Liver (tissue), 3 donors: ENCODE results near the gene ST3GAL2.

Source experiments
- CTCF ChIP-seq: fragments of 150-350 bp; IDR thresholded peaks from 2 replicates; pipeline ENCODE4 v1.5.1; 2017; ENCODE audit warnings: improper control_type of control experiment, low read depth, low read length; ENCODE audit not compliant: missing input control
- FOXA2 ChIP-seq: IDR thresholded peaks from 2 replicates; pipeline ENCODE4 v1.6.1; 2016; ENCODE audit warnings: antibody characterized with exemption
- RAD21 ChIP-seq, 2 donors: IDR thresholded peaks; 2 replicates each; pipeline ENCODE4 v1.6.1; 2016; ENCODE audit warnings: antibody characterized with exemption in 2 of 2, mild to moderate bottlenecking in 2 of 2
- TF ChIP-seq, protein P1 (sequence below): IDR thresholded peaks from 2 replicates; pipeline ENCODE4 v1.6.1; 2016; ENCODE audit warnings: antibody characterized with exemption, mild to moderate bottlenecking
- TF ChIP-seq, protein P2 (sequence below): IDR thresholded peaks from 2 replicates; pipeline ENCODE4 v1.6.1; 2016; ENCODE audit warnings: antibody characterized with exemption
- donor health status: healthy.
- donor health status: healthy.

DNA sequence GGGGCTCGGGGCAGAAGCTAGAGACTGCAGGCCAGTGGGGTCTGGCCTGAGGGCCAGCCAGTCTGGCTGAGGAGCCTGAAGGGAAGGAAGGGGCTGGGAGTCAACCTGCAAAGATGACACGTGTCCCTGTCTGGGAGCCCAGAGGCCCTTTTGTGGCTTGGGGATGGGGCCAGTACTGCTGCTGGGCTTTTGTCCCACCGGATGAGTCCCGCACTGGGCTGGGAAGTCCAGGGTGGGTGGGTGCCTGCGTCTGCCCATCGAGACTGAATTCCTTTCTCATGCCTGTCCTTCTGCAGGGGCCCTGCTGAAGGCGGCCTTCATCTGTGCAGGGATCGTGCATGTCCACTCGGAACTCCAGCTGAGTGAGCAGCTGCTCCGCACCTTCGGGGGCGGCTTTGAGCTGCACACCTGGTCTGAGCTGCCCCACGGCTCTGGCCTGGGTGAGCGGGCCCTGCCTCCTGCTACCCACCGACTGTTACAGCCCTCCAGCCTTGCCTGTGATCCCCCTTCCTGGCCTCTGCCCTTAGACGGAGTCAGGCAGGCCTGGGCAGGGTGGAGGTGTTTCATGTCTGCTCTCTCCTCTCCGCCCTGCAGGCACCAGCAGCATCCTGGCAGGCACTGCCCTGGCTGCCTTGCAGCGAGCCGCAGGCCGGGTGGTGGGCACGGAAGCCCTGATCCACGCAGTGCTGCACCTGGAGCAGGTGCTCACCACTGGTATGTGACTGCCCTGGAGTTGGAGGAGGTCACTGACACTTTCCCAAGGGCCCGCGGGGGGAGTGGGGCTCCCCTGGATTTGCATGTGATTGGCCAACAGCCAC is 36.4 kb upstream of the ST3GAL2 start:
- TF ChIP-seq CTCF (no peak), RAD21 (IDR thresholded peaks at IDR 0.05) (no peak), FOXA2 (no peak)
- TF ChIP-seq, protein P1, sequence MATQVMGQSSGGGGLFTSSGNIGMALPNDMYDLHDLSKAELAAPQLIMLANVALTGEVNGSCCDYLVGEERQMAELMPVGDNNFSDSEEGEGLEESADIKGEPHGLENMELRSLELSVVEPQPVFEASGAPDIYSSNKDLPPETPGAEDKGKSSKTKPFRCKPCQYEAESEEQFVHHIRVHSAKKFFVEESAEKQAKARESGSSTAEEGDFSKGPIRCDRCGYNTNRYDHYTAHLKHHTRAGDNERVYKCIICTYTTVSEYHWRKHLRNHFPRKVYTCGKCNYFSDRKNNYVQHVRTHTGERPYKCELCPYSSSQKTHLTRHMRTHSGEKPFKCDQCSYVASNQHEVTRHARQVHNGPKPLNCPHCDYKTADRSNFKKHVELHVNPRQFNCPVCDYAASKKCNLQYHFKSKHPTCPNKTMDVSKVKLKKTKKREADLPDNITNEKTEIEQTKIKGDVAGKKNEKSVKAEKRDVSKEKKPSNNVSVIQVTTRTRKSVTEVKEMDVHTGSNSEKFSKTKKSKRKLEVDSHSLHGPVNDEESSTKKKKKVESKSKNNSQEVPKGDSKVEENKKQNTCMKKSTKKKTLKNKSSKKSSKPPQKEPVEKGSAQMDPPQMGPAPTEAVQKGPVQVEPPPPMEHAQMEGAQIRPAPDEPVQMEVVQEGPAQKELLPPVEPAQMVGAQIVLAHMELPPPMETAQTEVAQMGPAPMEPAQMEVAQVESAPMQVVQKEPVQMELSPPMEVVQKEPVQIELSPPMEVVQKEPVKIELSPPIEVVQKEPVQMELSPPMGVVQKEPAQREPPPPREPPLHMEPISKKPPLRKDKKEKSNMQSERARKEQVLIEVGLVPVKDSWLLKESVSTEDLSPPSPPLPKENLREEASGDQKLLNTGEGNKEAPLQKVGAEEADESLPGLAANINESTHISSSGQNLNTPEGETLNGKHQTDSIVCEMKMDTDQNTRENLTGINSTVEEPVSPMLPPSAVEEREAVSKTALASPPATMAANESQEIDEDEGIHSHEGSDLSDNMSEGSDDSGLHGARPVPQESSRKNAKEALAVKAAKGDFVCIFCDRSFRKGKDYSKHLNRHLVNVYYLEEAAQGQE = no peak
- TF ChIP-seq, protein P2, sequence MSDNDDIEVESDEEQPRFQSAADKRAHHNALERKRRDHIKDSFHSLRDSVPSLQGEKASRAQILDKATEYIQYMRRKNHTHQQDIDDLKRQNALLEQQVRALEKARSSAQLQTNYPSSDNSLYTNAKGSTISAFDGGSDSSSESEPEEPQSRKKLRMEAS = no peak
